ENCODE measurements around the gene HSD11B1. TPM values are rescaled to one million over a fixed set of nuclear protein-coding genes. Genes with fewer than 3 reads are reported as not detected.
A peak's percentile ranks its signal among the peaks of the same experiment; 100 is the strongest.

HSD11B1 gene
- total and polyA plus RNA-seq, 7 donors, result 1.0 to 3.0 (median 1.4) TPM

DNA sequence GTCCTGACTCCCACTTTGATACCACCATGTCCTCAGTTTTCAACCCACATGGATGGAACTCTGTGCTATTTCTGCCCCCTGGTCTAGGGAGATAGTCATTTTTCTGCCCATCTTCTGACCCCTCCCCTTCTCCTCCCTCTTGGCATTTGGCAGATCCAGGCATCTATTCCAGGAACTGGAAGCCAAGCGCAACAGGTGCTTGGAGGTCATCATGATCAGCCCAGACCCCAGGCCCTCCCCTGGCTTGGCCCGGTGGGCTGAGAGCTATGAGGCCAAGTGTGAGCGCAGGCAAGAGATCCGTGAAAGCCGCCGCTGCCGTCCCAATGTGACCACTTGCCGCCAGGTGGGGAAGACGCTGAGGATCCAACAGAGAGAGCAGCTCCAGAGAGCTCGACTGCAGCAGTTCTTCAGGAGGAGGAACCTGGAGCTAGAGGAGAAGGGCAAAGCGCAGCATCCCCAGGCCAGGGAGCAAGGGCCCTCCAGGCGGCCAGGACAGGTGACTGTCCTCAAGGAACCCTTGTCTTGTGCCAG lies 55.2 kb downstream of the HSD11B1 start:
- 36 to 58% (median 50%) methylated on average over 12 of the region's 12 CpGs for WGBS, 3 donors
- no peaks in the 10 kb centered on the region for H3K27me3 ChIP-seq (ENCODE audit: insufficient read depth in 3 of 3, low read length in 2 of 3)
- no peaks in the 10 kb centered on the region for H3K4me1 ChIP-seq
- no peak for DNase-seq
- no peak overlapping the region for H3K27ac ChIP-seq
- H3K36me3 ChIP-seq (ENCODE audit: insufficient read depth in 1 of 2, low read depth in 1 of 2), result no peaks in the 10 kb centered on the region
- peak in 3 of 4 donors; percentile 32 to 46 (median 45) for ATAC-seq
- no peak overlapping the region for H3K4me3 ChIP-seq
- H3K9me3 ChIP-seq, result no peaks in the 10 kb centered on the region
- TF ChIP-seq CTCF (IDR thresholded peaks at IDR 0.05), result no peak
- intact Hi-C loops (cut with DNase I), result no loop called here

GRCh38 chr1:209761011-209761635 lies 56.5 kb downstream of the HSD11B1 start:
- no peak overlapping the region for H3K4me3 ChIP-seq
- H3K9me3 ChIP-seq, result no peaks in the 10 kb centered on the region
- intact Hi-C loops (cut with DNase I), result no loop called here
- no peaks in the 10 kb centered on the region for H3K36me3 ChIP-seq (ENCODE audit: insufficient read depth in 1 of 2, low read depth in 1 of 2)
- TF ChIP-seq CTCF (IDR thresholded peaks at IDR 0.05), result no peak
- DNase-seq, result no peak
- no peak for ATAC-seq
- no peaks in the 10 kb centered on the region for H3K27me3 ChIP-seq (ENCODE audit: insufficient read depth in 3 of 3, low read length in 2 of 3)
- no peaks in the 10 kb centered on the region for H3K4me1 ChIP-seq
- no peak overlapping the region for H3K27ac ChIP-seq

DNA sequence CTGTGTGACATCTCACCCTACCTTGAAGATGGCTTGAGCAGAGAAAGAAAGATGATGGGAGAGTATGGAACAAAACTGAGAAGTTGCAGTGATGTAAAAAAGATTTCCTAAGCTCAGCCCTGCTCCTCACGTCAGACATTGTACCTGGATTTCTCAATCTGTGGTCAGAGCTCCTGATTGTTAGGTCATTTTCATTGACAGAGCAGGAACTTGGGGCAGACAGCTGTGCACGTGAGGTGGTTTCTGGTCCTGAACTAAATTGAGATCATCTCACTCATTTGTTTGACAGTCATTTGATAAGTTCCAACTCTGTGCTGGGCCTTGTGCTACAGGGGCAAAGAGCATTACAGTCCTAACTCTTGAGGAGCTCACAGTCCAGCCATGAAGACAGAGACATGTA lies 61.4 kb downstream of the HSD11B1 start:
- Histone ChIP-seq H3K27me3 (ENCODE audit: insufficient read depth in 3 of 3, low read length in 2 of 3) (no peaks in the 10 kb centered on the region), H3K4me3 (no peak overlapping the region), H3K4me1 (no peaks in the 10 kb centered on the region), H3K27ac (no peak overlapping the region), H3K36me3 (ENCODE audit: insufficient read depth in 1 of 2, low read depth in 1 of 2) (no peaks in the 10 kb centered on the region), H3K9me3 (no peaks in the 10 kb centered on the region)
- intact Hi-C loops (cut with DNase I), result no loop called here
- ATAC-seq (no peak), DNase-seq (no peak)
- TF ChIP-seq CTCF (IDR thresholded peaks at IDR 0.05), result no peak
- WGBS, 3 donors, result 73 to 86% (median 73%) methylated on average over 2 of the region's 2 CpGs

- intact Hi-C loops (cut with DNase I), result no loop called here
- Histone ChIP-seq H3K36me3 (ENCODE audit: insufficient read depth in 1 of 2, low read depth in 1 of 2) (no peaks in the 10 kb centered on the region), H3K27me3 (ENCODE audit: insufficient read depth in 3 of 3, low read length in 2 of 3) (no peaks in the 10 kb centered on the region), H3K27ac (no peak overlapping the region), H3K4me3 (no peak overlapping the region), H3K9me3 (no peaks in the 10 kb centered on the region), H3K4me1 (no peaks in the 10 kb centered on the region)
- DNase-seq (no peak), ATAC-seq (no peak)
- TF ChIP-seq CTCF (IDR thresholded peaks at IDR 0.05), result no peak
These were observed 62.5 kb downstream of the HSD11B1 start for GRCh38 chr1:209767096-209767495.

DNA sequence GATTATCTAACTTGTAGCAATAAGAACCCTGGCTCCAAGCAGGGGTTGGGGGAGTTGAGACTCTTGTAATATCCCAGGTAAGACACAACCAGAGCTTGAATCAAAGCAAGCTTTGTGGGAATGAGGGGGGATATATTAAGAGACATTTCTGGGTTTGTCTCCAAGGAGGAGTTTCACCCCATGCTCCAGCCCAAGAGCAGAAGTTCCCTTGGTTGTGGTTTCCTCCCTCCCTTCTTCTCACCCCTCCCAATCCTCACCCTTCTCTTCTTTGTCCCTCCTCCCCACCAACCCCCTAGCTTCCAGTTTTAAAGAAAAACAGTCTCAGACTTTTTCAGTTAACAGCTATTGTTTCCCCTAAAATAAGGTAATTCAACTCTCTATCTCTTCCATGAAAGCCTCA lies 63.1 kb downstream of the HSD11B1 start:
- H3K4me1 ChIP-seq, result no peaks in the 10 kb centered on the region
- H3K36me3 ChIP-seq (ENCODE audit: insufficient read depth in 1 of 2, low read depth in 1 of 2), result no peaks in the 10 kb centered on the region
- ATAC-seq (no peak), DNase-seq (no peak)
- H3K4me3 ChIP-seq, result no peak overlapping the region
- no peaks in the 10 kb centered on the region for H3K27me3 ChIP-seq (ENCODE audit: insufficient read depth in 3 of 3, low read length in 2 of 3)
- H3K27ac ChIP-seq, result no peak overlapping the region
- TF ChIP-seq CTCF (IDR thresholded peaks at IDR 0.05), result no peak
- no peaks in the 10 kb centered on the region for H3K9me3 ChIP-seq
- intact Hi-C loops (cut with DNase I), result no loop called here
